Measurements from ENCODE around the gene SHISA9.

The SHISA9 gene

DNA sequence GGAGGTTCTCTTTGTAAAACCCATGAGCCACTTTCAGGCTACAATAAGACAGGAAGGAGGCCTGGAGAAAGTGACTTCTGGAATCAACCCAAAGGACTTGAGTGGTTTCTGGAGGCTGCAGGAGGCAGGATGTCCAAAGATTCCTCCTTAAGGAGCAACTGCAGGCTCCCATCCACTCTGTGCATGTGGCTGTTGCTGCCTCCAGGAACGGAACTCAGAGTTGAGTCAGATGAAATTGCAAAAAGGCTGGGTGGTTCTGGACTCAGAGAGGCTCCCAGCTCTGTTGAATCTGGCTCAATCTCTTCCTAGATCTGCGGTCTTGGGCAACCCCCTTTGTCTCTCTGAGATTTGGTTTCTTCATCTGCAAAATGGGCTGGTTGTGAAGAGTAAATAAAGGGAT, 197.1 kb downstream of the SHISA9 start:
- TF ChIP-seq, protein P1, sequence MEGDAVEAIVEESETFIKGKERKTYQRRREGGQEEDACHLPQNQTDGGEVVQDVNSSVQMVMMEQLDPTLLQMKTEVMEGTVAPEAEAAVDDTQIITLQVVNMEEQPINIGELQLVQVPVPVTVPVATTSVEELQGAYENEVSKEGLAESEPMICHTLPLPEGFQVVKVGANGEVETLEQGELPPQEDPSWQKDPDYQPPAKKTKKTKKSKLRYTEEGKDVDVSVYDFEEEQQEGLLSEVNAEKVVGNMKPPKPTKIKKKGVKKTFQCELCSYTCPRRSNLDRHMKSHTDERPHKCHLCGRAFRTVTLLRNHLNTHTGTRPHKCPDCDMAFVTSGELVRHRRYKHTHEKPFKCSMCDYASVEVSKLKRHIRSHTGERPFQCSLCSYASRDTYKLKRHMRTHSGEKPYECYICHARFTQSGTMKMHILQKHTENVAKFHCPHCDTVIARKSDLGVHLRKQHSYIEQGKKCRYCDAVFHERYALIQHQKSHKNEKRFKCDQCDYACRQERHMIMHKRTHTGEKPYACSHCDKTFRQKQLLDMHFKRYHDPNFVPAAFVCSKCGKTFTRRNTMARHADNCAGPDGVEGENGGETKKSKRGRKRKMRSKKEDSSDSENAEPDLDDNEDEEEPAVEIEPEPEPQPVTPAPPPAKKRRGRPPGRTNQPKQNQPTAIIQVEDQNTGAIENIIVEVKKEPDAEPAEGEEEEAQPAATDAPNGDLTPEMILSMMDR (IDR thresholded peaks at IDR 0.05; ENCODE audit: extremely low read depth, missing control alignments), result no peak
- no peak for DNase-seq (ENCODE audit: low spot score)

- TF ChIP-seq, protein P1 (IDR thresholded peaks at IDR 0.05; ENCODE audit: extremely low read depth, missing control alignments), result no peak
- no peak for DNase-seq (ENCODE audit: low spot score)
Measured at GRCh38 chr16:13099822-13100221, 198.4 kb downstream of the SHISA9 start.

DNA sequence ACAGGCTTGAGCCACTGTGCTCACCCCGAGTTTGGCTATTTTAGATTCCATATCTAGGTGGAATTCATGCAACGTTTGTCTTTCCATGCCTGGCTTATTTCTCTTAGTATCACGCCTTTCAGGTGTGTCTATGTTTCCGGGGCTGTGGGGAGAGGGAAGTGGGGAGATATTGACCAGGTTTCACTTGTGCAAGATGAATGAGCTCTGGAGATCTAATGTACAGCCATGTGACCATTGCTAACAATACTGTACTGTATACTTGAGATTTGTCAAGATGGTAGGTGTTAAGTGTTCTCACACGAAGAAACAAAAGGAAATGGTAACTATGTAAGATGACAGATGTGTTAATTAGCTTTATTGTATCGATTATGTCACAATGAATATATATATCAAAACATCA, 199.6 kb downstream of the SHISA9 start:
- TF ChIP-seq, protein P1 (IDR thresholded peaks at IDR 0.05; ENCODE audit: extremely low read depth, missing control alignments), result no peak

DNA sequence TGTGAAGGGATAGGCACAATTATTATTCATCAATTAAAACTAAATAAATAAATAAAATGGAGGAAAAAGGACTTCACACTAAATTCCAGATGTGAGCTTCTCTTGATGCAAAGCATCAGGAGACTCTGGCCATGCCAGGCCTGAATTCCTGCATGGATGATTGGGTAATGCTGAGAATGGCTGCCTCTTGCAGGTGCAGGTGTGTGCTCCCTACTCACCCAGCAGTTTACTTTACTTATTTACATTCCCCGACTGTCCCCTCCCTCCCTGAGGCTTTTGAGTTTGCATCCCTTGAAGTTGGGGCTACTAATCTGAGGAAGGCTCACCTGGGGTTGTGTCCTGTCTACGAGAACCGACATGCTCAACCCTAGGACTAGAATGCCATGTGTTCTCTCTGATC, 200.4 kb downstream of the SHISA9 start:
- no peak for DNase-seq (ENCODE audit: low spot score)
- TF ChIP-seq, protein P1 (IDR thresholded peaks at IDR 0.05; ENCODE audit: extremely low read depth, missing control alignments), result no peak

More for the DNA sequence above, 199.6 kb downstream of the SHISA9 start:
- DNase-seq (ENCODE audit: low spot score), result no peak

DNA sequence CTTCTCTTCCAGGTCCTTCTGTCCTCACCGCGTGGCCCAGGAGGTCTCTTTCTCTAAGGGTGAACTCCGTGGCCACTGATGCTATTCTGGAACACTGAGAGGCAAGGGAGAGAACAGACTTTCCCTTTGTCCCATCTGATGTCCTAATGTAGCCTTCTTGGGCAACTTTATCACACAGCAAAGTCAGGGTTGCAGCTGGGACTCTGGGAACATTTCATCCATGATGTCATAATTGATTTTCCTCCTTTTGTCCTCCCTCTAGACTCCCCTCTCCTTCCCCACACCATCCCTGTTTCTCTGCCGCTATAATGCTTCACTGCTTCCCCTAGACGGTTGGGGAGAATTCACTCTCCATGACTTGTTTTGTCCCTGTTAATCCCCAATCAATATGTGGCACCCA, 201.0 kb downstream of the SHISA9 start:
- TF ChIP-seq, protein P1 (IDR thresholded peaks at IDR 0.05; ENCODE audit: extremely low read depth, missing control alignments), result no peak

DNA sequence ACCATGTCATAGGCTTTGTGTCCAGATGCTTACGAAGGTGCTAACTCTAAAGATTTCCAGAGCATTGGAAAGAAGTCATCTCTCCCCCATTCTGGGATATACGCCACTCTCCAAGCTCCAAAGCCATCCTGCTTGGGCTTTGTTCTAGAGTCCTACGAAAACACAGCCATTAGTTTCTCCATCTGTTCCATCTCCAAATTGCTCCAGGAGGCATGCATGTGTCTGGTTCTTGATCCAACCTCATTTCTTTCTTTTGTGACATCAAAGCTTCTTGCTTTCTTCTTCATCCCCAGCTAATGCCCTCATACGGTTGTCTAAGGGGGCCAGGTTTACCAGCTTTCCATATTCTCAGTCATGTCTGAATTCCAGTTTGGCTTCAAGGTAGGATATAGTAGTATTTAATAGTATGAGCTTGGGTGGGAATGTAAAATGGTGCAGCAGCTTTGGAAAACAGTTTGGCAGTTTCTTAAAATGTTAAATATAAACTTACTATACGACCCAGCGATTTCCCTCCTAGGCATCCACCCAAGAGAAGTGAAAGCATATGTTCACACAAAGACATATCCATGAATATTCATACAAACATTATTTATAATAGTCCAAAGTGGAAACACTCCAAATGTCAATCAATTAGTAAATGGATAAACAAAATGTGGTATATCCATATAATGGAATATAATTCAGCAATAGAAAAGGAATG, 202.6 kb downstream of the SHISA9 start:
- TF ChIP-seq, protein P1 (IDR thresholded peaks at IDR 0.05; ENCODE audit: extremely low read depth, missing control alignments), result no peak
- DNase-seq (ENCODE audit: low spot score), result no peak

More for the DNA sequence above, 201.0 kb downstream of the SHISA9 start:
- no peak for DNase-seq (ENCODE audit: low spot score)

DNA sequence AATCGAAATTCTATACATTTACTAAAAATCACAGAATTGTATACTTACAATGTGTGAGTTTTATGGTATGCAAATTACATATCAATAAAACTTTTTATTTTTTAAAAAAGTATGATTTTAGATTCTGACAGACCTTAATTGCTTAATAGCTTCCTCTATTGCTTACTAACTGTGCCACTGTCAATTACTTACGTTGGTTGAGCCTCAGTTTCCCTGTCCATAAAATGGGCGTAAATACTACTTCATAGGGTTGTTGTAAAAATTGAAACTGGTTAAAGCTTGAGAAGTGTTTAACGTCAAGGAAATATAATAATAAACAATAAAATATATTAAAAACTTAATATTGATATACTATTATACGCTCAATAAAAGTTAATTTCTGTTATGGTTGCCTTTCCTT, 203.4 kb downstream of the SHISA9 start:
- no peak for DNase-seq (ENCODE audit: low spot score)
- TF ChIP-seq, protein P1 (IDR thresholded peaks at IDR 0.05; ENCODE audit: extremely low read depth, missing control alignments), result no peak

Data from GM20000 (cell line).